WTC11 (cell line): ENCODE results near the gene BCAT1.
"Not testable (repeated sequence)": the region's sequence is repeated elsewhere in the genome, so short reads cannot be mapped to it uniquely, and the experiment has no call there.

Experiments
- ATF3 ChIP-seq: sonication (generic); formaldehyde crosslinking; conservative IDR thresholded peaks from 2 replicates; pipeline ENCODE4 v1.8.1; 2022; ENCODE audit warnings: mild to moderate bottlenecking, missing genetic modification reagents
- CTCF ChIP-seq: fragments of 200-600 bp; IDR thresholded peaks from 2 replicates; pipeline ENCODE4 v1.8.0; 2022; ENCODE audit warnings: antibody characterized with exemption
- IRF2 ChIP-seq: sonication (generic); formaldehyde crosslinking; IDR thresholded peaks from 2 replicates; pipeline ENCODE4 v1.8.0; 2022; ENCODE audit warnings: low read depth, missing genetic modification reagents, borderline replicate concordance
- MLX ChIP-seq: sonication (generic); formaldehyde crosslinking; IDR thresholded peaks from 2 replicates; pipeline ENCODE4 v1.8.1; 2023; ENCODE audit warnings: mild to moderate bottlenecking, missing genetic modification reagents, moderate library complexity
- PREB ChIP-seq: sonication (generic); formaldehyde crosslinking; IDR thresholded peaks from 2 replicates; pipeline ENCODE4 v1.8.1; 2022; ENCODE audit warnings: mild to moderate bottlenecking, missing genetic modification reagents, moderate library complexity, borderline replicate concordance
- USF1 ChIP-seq: sonication (generic); formaldehyde crosslinking; IDR thresholded peaks from 2 replicates; pipeline ENCODE4 v1.8.0; 2022; ENCODE audit warnings: mild to moderate bottlenecking, missing genetic modification reagents
- ZNF232 ChIP-seq: sonication (generic); formaldehyde crosslinking; IDR thresholded peaks from 2 replicates; pipeline ENCODE4 v1.8.0; 2022; ENCODE audit warnings: mild to moderate bottlenecking, missing genetic modification reagents

GRCh38 chr12:24910192-24910591 lies 38.7 kb downstream of the BCAT1 start:
- not testable (repeated sequence) for TF ChIP-seq PREB; CTCF; ATF3; IRF2 (CRISPR knock-in tag); ZNF232 (CRISPR knock-in tag); USF1 (CRISPR knock-in tag); MLX (CRISPR knock-in tag)
